Neural cell (in vitro differentiated cells): Measurements from ENCODE around the gene CNNM3. TPM values are rescaled to one million over a fixed set of nuclear protein-coding genes. Genes with fewer than 3 reads are reported as not detected.

Source experiments
- H2AFZ ChIP-seq: fragments of 200-600, 300-800 bp; sonication (generic), shearing (Covaris generic); 2 replicates; pipeline ENCODE4 v1.6.0; 2014; ENCODE audit warnings: low read depth, mild to moderate bottlenecking, antibody characterized with exemption, low read length, moderate library complexity
- H3F3A ChIP-seq: fragments of 200-600 bp; shearing (Covaris generic); 2 replicates; pipeline ENCODE4 v1.6.1; 2016; ENCODE audit warnings: mild to moderate bottlenecking, moderate library complexity, mixed read lengths, antibody characterized with exemption, low read length; ENCODE audit not compliant: insufficient read depth, poor library complexity, severe bottlenecking
- H3K27ac ChIP-seq: fragments of 200-600, 300-800 bp; sonication (generic), shearing (Covaris generic); 2 replicates; pipeline ENCODE4 v1.5.1; 2014; ENCODE audit warnings: mild to moderate bottlenecking, low read length, moderate library complexity
- H3K27me3 ChIP-seq: fragments of 300-800, 200-600 bp; sonication (generic), shearing (Covaris generic); 2 replicates; pipeline ENCODE4 v1.6.0; 2014; ENCODE audit warnings: mild to moderate bottlenecking, low read depth, low read length, moderate library complexity; ENCODE audit not compliant: insufficient read depth
- H3K36me3 ChIP-seq: fragments of 300-800, 200-600 bp; sonication (generic), shearing (Covaris generic); 2 replicates; pipeline ENCODE4 v1.5.1; 2014; ENCODE audit warnings: mild to moderate bottlenecking, antibody characterized with exemption, low read length, moderate library complexity; ENCODE audit not compliant: insufficient read depth
- H3K4me2 ChIP-seq: fragments of 300-800, 200-600 bp; sonication (generic), shearing (Covaris generic); 2 replicates; pipeline ENCODE4 v1.6.0; 2014; ENCODE audit warnings: mild to moderate bottlenecking, low read length
- H3K4me3 ChIP-seq: fragments of 300-800, 200-600 bp; sonication (generic), shearing (Covaris generic); 2 replicates; pipeline ENCODE4 v1.5.1; 2014; ENCODE audit warnings: mild to moderate bottlenecking, low read length, moderate library complexity
- H3K79me2 ChIP-seq: fragments of 200-600 bp; shearing (Covaris generic); replicated peaks from 2 replicates; pipeline ENCODE4 v1.6.0; 2014; ENCODE audit warnings: mild to moderate bottlenecking, low read length, moderate library complexity; ENCODE audit not compliant: insufficient read depth
- H3K9ac ChIP-seq: fragments of 300-800, 200-600 bp; sonication (generic), shearing (Covaris generic); 2 replicates; pipeline ENCODE4 v1.6.1; 2016; ENCODE audit warnings: mild to moderate bottlenecking, low read length, mixed read lengths
- H3K9me2 ChIP-seq: fragments of 200-600 bp; shearing (Covaris generic); 2 replicates; pipeline ENCODE4 v1.6.1; 2016; ENCODE audit warnings: mild to moderate bottlenecking, low read length, mixed read lengths; ENCODE audit not compliant: insufficient read depth
- H3K9me3 ChIP-seq: fragments of 200-600, 300-800 bp; sonication (generic), shearing (Covaris generic); 2 replicates; pipeline ENCODE4 v1.6.1; 2016; ENCODE audit warnings: mild to moderate bottlenecking, mixed run types, low read length, moderate library complexity, mixed read lengths
- H4K20me1 ChIP-seq: fragments of 200-600 bp; shearing (Covaris generic); 2 replicates; pipeline ENCODE4 v1.6.1; 2016; ENCODE audit warnings: mild to moderate bottlenecking, mixed run types; ENCODE audit not compliant: insufficient read depth
- CTCF ChIP-seq: fragments of 450-650 bp; IDR thresholded peaks from 2 replicates; pipeline ENCODE4 v1.5.1; 2014; ENCODE audit warnings: antibody characterized with exemption, mild to moderate bottlenecking, moderate library complexity; ENCODE audit not compliant: poor library complexity, severe bottlenecking
- EP300 ChIP-seq: fragments of 450-650 bp; conservative IDR thresholded peaks from 2 replicates; pipeline ENCODE4 v1.6.1; 2014; ENCODE audit warnings: antibody characterized with exemption, mild to moderate bottlenecking, moderate library complexity; ENCODE audit not compliant: poor library complexity, severe bottlenecking
- EZH2 ChIP-seq: fragments of 200-600, 300-800 bp; shearing (Covaris generic), sonication (generic); IDR thresholded peaks from 2 replicates; pipeline ENCODE4 v1.6.1; 2014; ENCODE audit warnings: antibody characterized with exemption, low read length, borderline replicate concordance, mild to moderate bottlenecking; ENCODE audit not compliant: insufficient read depth, poor library complexity, severe bottlenecking
- MXI1 ChIP-seq: fragments of 450-650 bp; conservative IDR thresholded peaks from 2 replicates; pipeline ENCODE4 v1.6.1; 2014; ENCODE audit warnings: antibody characterized with exemption, mild to moderate bottlenecking; ENCODE audit not compliant: poor library complexity, severe bottlenecking
- POLR2AphosphoS5 ChIP-seq: IDR thresholded peaks from 2 replicates; pipeline ENCODE4 v1.6.1; 2012
- RAD21 ChIP-seq: fragments of 450-650 bp; conservative IDR thresholded peaks from 2 replicates; pipeline ENCODE4 v1.6.1; 2014; ENCODE audit warnings: antibody characterized with exemption, mild to moderate bottlenecking, moderate library complexity
- SMC3 ChIP-seq: fragments of 450-650 bp; conservative IDR thresholded peaks from 2 replicates; pipeline ENCODE4 v1.6.1; 2014; ENCODE audit warnings: antibody characterized with exemption, mild to moderate bottlenecking, moderate library complexity; ENCODE audit not compliant: poor library complexity
- TAF1 ChIP-seq: IDR thresholded peaks from 2 replicates; pipeline ENCODE4 v1.6.1; 2012; ENCODE audit warnings: low read depth
- polyA plus RNA-seq: library from polyadenylated mRNA; depleted of rRNA; stranded (reverse); fragments of >200 nt; gene quantifications from 2 replicates; pipeline ENCODE4 v1.2.3, GENCODE V29; 2014
- TF ChIP-seq, protein P1 (sequence below): IDR thresholded peaks from 2 replicates; pipeline ENCODE4 v1.6.1; 2012; ENCODE audit warnings: borderline replicate concordance

Gene CNNM3
- polyA plus RNA-seq, 1 donor from 2014 or later: 9.6 TPM

- no peak overlapping the region for H3K4me3 ChIP-seq
- no peaks in the 10 kb centered on the region for H4K20me1 ChIP-seq
- H3K4me2 ChIP-seq: no peak overlapping the region
- no peaks in the 10 kb centered on the region for H3K36me3 ChIP-seq
- no peaks in the 10 kb centered on the region for H3K9me3 ChIP-seq
- H2AFZ ChIP-seq: no peak overlapping the region
- no peaks in the 10 kb centered on the region for H3F3A ChIP-seq
- H3K79me2 ChIP-seq: no peaks in the 10 kb centered on the region
- H3K27me3 ChIP-seq: no peaks in the 10 kb centered on the region
- H3K27ac ChIP-seq: no peak overlapping the region
- TF ChIP-seq EZH2: no peak
- no peak for TF ChIP-seq RAD21
- TF ChIP-seq EP300: no peak
- no peak for TF ChIP-seq CTCF
- TF ChIP-seq MXI1: no peak
- no peak for TF ChIP-seq SMC3
- TF ChIP-seq, protein P1, sequence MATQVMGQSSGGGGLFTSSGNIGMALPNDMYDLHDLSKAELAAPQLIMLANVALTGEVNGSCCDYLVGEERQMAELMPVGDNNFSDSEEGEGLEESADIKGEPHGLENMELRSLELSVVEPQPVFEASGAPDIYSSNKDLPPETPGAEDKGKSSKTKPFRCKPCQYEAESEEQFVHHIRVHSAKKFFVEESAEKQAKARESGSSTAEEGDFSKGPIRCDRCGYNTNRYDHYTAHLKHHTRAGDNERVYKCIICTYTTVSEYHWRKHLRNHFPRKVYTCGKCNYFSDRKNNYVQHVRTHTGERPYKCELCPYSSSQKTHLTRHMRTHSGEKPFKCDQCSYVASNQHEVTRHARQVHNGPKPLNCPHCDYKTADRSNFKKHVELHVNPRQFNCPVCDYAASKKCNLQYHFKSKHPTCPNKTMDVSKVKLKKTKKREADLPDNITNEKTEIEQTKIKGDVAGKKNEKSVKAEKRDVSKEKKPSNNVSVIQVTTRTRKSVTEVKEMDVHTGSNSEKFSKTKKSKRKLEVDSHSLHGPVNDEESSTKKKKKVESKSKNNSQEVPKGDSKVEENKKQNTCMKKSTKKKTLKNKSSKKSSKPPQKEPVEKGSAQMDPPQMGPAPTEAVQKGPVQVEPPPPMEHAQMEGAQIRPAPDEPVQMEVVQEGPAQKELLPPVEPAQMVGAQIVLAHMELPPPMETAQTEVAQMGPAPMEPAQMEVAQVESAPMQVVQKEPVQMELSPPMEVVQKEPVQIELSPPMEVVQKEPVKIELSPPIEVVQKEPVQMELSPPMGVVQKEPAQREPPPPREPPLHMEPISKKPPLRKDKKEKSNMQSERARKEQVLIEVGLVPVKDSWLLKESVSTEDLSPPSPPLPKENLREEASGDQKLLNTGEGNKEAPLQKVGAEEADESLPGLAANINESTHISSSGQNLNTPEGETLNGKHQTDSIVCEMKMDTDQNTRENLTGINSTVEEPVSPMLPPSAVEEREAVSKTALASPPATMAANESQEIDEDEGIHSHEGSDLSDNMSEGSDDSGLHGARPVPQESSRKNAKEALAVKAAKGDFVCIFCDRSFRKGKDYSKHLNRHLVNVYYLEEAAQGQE: no peak
- TF ChIP-seq TAF1: no peak
- no peak for TF ChIP-seq POLR2AphosphoS5
- no peak overlapping the region for H3K9ac ChIP-seq
- no peaks in the 10 kb centered on the region for H3K9me2 ChIP-seq
These were observed 58.2 kb downstream of the CNNM3 start for GRCh38 chr2:96874198-96874831.

DNA sequence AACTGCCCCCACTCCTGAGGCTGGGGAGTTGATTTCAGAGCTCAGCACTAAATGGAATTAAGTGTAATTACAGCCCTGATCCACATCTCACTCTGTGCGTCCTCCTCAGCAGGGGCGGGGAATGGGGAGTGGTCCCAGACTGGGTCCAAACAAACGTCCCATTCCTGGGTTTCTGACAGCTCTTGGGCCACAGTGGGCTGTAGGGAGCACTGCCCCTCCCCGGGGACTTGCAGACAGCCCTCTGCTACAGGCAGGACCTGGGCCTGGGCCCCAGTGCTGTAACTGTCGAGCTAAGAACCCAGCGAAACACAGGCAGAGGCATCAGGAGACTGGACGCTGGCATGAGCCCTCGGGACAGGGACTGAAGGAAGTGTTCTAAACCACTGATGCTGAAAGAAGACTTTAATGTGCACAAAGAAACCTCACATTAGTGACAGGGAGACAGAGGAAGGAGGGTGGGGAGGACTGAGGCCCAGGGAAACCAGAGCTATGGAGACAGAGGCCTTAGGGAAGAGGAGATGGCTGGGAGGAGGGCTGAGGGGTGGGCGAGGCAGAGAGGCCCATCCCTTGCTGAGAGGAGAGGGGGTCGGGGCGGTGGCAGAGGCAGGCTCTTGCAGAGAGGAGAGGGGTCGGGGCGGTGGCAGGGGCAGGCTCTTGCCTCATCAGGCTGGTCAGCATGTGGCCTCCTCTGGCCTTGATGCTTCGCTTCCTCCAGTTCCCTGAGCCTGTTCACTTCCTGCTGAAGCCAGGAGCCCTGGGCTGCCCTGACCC, 59.6 kb downstream of the CNNM3 start:
- H3F3A ChIP-seq: no peaks in the 10 kb centered on the region
- H3K9me3 ChIP-seq: no peaks in the 10 kb centered on the region
- H2AFZ ChIP-seq: no peak overlapping the region
- no peak overlapping the region for H3K4me2 ChIP-seq
- H3K9ac ChIP-seq: peak overlapping the region; percentile 16
- TF ChIP-seq EZH2 (no peak), TAF1 (no peak), CTCF (no peak), SMC3 (no peak), EP300 (no peak), MXI1 (no peak), RAD21 (no peak), POLR2AphosphoS5 (no peak)
- TF ChIP-seq, protein P1: no peak
- no peaks in the 10 kb centered on the region for H3K79me2 ChIP-seq
- H3K36me3 ChIP-seq: no peaks in the 10 kb centered on the region
- no peaks in the 10 kb centered on the region for H4K20me1 ChIP-seq
- H3K27ac ChIP-seq: no peak overlapping the region
- no peaks in the 10 kb centered on the region for H3K9me2 ChIP-seq
- H3K27me3 ChIP-seq: no peaks in the 10 kb centered on the region
- H3K4me3 ChIP-seq: no peak overlapping the region
